Ammon's horn (tissue), 1 donor: ENCODE data around the gene TRPM2.

Experiments used
- DNase-seq: peaks from one replicate; pipeline ENCODE4 v3.0.0-alpha.2; 2016; ENCODE audit warnings: low spot score

Gene TRPM2

DNA sequence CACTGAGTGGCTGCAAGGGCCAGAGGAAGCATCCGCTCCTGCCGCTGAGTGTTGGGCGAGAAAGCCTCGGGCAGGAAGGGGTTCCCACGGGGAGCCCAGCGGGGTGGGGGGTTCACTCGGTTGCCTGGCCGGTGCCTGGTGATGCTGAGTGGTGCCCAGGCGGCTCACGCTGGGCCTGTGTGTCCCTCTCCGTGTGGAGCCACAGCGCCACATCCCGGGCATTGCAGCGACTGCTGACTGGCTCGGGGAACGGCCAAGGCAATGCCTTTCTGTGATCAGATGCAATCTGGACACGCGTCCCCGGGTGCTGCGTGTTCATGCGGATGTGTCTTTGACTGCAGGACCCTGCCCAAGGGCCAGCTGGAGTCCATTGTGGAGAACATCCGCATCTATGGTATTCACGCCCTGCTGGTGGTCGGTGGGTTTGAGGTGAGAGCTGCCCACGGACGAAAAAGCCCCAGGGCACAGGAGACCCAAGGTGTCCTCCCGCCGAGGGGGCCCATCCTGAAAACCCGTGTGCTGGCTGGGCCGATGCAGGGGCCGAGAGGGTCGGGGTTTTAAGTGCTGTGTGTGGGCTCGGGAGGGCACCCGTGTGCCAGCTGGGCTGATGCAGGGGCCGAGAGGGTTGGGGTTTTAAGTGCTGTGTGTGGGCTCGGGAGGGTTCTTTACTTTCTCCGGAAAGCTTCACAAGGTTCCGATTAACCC, 30.6 kb upstream of the TRPM2 start:
- DNase-seq, result peak; percentile 45

DNA sequence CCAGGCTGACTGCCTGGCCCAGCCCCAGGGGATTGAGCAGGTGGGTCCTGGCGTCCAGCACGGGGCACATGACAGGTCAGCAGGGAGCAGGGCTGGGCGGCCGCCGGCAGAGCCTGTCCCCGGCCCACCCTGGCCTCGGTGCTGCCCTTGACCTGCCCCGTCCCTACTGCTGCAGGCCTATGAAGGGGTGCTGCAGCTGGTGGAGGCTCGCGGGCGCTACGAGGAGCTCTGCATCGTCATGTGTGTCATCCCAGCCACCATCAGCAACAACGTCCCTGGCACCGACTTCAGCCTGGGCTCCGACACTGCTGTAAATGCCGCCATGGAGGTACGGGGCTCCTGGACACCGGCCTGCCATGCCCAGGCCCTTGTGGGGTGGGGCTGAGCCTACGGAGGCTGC, 29.8 kb upstream of the TRPM2 start:
- DNase-seq, result no peak

- no peak for DNase-seq
Observed at GRCh38 chr21:44324106-44324853, 29.1 kb upstream of the TRPM2 start.

- DNase-seq, result no peak
Observed at GRCh38 chr21:44324854-44325107, 28.6 kb upstream of the TRPM2 start.

GRCh38 chr21:44325386-44326271, 27.8 kb upstream of the TRPM2 start:
- DNase-seq, result no peak

DNA sequence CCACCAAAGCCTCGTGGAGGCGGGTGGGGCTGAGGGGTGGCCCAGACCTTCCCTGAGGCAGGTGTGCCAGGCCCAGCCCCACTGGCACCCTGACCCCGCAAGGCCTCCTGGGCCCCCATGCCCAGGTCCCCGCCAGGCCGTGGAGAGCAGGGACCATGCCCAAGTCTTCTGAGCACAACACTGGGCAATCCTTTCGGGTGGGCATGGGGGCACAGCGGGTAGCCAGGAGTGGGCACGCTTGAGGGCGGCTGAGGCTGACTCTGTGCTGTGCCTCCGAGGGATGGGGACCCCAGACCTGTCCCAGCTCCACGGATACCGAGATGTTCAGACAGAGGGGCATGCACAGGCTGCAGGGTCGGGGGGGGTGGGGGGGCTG, 27.2 kb upstream of the TRPM2 start:
- no peak for DNase-seq

DNA sequence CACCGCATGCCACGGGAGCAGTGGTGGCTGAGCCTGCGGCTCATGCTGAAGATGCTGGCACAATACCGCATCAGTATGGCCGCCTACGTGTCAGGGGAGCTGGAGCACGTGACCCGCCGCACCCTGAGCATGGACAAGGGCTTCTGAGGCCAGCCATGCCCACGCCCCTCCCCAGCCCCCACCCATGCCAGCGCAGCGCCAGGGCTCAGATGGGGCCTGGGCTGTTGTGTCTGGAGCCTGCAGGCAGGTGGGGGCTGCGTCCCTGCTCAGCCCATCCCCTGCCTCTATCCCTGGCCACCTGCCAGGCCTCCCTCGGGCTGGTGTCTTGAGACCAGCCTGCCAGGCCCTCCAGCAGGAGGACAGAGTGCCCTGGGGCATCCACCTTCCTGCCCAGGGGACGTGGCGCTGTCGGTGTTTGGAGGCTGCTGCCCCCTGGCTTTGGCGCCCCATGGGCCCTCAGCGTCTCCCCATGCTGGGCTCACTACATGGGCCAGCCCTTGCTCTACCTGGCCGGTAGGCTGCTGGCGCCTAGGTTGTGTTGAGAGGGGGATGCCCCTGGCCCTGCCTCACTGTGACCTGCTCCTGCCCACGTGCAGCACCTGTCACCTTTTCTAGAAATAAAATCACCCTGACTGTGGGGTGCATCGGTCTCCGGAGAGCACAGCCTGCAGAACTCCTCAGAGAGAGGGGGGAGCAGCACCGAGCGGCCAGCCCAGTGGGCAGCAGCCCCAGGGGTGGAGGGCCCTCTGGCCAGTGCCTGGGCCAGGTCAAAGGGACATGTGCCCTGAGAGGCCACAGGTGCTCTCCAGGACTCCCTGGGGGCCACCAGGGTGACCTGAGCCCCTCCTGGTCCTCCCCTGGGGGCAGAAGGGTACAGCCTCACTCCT, 26.5 kb upstream of the TRPM2 start:
- DNase-seq, result no peak

- DNase-seq, result no peak
Observed at GRCh38 chr21:44327603-44327974, 25.8 kb upstream of the TRPM2 start.

DNA sequence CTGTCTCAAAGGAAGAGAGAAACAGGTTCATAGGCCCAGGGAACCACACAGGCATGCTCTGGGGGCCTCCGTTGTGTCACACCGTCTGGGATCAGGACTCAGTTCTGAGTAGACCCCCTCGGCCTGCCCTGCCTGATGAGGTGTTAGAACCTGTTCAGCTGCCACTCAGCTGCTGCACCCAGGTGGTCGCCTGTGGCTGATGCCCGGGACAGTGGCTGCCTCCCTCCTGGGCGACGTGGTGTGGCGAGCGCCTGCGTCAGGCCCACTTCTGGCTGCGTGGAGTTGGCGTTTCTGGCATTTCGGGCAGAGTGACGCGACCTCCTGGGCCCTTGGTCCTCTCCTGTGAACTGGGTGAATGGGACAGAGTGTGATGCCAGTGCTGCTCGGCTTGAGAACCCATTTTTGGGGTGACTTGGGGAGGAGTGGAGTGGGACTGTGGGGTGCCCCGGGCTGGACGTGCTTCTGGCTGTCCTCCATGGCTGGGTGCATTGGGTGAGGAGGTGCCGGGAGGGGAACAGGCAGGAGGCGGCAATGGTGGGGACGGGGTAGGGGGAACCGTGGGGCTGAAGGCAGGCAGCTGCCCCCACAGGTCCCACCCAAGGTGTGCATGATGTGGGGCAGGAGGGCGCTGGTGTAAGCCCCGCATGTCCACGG, 25.1 kb upstream of the TRPM2 start:
- DNase-seq, result no peak

- DNase-seq, result no peak
Observed at GRCh38 chr21:44329086-44329889, 24.1 kb upstream of the TRPM2 start.

GRCh38 chr21:44329971-44330681, 23.3 kb upstream of the TRPM2 start:
- no peak for DNase-seq

GRCh38 chr21:44330698-44331097, 22.7 kb upstream of the TRPM2 start:
- DNase-seq, result no peak

GRCh38 chr21:44331209-44331608, 22.2 kb upstream of the TRPM2 start:
- no peak for DNase-seq

DNA sequence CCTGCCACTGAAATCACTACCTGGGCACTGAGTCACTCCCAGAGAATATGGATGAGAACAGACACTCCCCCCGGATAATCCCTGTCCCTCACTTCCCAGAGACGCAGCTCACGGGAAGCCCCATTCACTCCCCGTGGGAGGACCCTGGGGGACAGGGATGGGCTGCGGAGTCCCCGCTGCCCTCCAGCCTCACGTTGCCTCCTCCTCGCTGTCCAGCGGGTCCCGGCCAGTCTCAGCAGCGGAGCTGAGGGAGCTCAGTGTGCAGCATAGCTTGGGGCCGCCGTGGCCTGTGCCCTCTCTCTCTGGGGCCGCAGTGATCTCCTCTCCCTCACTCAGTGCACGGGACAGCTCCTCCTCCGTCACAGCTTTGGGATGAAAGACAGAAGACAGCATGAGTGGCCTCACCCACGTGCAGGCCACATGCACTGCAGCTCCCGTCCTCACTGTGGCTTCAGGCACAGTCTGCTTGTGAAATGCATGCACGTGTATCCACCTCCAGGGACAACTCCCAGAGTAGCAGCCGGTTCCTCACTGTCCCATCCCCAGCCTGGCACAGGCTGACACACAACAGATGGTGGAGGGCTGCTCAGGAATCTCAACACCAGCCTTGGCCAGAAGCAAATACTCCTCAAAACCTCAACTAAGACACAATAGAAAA, 21.6 kb upstream of the TRPM2 start:
- DNase-seq, result no peak

DNA sequence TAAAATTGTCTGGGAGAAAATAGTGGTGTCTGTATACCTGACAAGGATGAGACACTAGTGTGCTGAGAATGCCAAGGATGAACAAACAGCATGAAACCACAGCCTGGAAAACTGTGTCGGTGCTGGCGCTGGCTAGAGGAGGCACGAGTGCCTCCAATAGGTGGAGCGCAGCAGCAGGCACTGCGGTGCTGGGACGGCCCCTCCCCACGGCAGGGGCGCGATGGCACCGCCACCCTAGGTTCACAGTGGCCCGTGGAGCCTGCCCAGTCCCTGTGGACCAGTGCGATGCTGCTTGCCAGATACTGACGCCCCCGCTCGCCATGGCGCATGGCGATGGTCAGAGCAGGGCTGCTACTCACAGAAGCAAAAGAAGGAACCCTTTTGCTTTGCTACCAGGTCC, 21.0 kb upstream of the TRPM2 start:
- DNase-seq, result no peak

DNA sequence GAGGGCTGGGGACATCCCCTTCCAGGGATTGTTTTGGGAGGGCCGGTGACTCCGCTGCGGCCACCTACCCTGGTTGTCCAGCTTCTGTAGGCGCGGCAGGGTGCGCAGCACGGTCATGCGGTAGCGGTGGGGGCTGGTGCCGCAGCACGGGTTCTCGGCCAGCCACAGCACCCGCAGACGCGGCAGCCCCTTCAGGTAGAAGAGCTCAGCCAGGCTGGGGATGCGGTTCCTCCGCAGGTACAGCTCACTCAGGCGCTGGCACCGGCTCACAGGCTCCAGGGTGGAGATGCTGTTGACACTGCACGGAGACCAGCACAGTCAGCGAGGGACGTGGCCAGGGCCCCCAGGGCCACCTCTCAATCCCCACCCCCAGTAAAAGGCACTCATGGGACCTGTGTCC, 20.5 kb upstream of the TRPM2 start:
- DNase-seq, result no peak

- no peak for DNase-seq
Observed at GRCh38 chr21:44333509-44334328, 19.7 kb upstream of the TRPM2 start.

- DNase-seq, result no peak
Observed at GRCh38 chr21:44334329-44335030, 18.9 kb upstream of the TRPM2 start.
